Hepatocyte (in vitro differentiated cells): ENCODE results near the gene ZNF652.

Experiments used
- EZH2 ChIP-seq: fragments of 200-600 bp; sonication (generic); IDR thresholded peaks from 2 replicates; pipeline ENCODE4 v1.6.1; 2016; ENCODE audit warnings: antibody characterized with exemption, mild to moderate bottlenecking, borderline replicate concordance
- TF ChIP-seq, protein P1 (sequence below): fragments of 200-600 bp; sonication (generic); IDR thresholded peaks from 2 replicates; pipeline ENCODE4 v1.5.1; 2016; ENCODE audit warnings: antibody characterized with exemption, mild to moderate bottlenecking; ENCODE audit not compliant: poor library complexity

DNA sequence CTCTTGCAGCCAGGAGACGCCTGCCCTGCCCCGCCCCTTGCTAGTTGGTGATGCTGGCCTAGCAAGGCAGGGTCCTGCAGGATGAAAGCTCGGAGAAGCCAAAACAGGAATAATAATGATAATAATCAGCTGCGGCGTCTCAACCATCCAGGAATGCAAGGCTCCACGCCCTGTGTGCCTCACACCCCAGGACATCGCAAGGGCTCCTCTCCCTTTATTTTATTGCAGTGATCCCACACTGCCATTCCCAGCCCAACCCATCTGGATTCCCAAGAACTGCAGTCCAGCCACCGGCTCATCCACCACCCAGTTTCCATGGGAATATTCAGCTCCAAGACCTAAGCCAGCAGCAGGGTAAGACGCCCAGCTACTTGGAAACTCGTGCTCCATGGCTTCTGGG lies 21.0 kb upstream of the ZNF652 start:
- TF ChIP-seq, protein P1, sequence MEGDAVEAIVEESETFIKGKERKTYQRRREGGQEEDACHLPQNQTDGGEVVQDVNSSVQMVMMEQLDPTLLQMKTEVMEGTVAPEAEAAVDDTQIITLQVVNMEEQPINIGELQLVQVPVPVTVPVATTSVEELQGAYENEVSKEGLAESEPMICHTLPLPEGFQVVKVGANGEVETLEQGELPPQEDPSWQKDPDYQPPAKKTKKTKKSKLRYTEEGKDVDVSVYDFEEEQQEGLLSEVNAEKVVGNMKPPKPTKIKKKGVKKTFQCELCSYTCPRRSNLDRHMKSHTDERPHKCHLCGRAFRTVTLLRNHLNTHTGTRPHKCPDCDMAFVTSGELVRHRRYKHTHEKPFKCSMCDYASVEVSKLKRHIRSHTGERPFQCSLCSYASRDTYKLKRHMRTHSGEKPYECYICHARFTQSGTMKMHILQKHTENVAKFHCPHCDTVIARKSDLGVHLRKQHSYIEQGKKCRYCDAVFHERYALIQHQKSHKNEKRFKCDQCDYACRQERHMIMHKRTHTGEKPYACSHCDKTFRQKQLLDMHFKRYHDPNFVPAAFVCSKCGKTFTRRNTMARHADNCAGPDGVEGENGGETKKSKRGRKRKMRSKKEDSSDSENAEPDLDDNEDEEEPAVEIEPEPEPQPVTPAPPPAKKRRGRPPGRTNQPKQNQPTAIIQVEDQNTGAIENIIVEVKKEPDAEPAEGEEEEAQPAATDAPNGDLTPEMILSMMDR: no peak
- TF ChIP-seq EZH2: no peak
